Lower lobe of right lung (tissue), 2 donors: ENCODE results near the gene LELP1. TPM values are rescaled to one million over a fixed set of nuclear protein-coding genes. Genes with fewer than 3 reads are reported as not detected.

Experiments used
- ATAC-seq, 2 donors: fragments of 200-7000 bp; cut with Tn5 transposase; one replicate each; pipeline ENCODE4 v1.9.1; 2020 to 2022; ENCODE audit warnings: mild to moderate bottlenecking in 2 of 2, moderate library complexity in 2 of 2
- DNase-seq: peaks from one replicate; pipeline ENCODE4 v3.0.0-alpha.2; 2020
- H3K27ac ChIP-seq: fragments of 200-600 bp; one replicate; pipeline ENCODE4 v1.8.0; 2022
- H3K27me3 ChIP-seq: fragments of 200-600 bp; one replicate; pipeline ENCODE4 v1.8.0; 2022; ENCODE audit warnings: low read depth
- H3K36me3 ChIP-seq: fragments of 200-600 bp; one replicate; pipeline ENCODE4 v1.8.0; 2022; ENCODE audit warnings: mild to moderate bottlenecking
- H3K4me1 ChIP-seq: fragments of 200-600 bp; one replicate; pipeline ENCODE4 v1.8.0; 2022
- H3K4me3 ChIP-seq: fragments of 200-600 bp; one replicate; pipeline ENCODE4 v1.8.0; 2022; ENCODE audit warnings: mild to moderate bottlenecking
- H3K9me3 ChIP-seq: fragments of 200-600 bp; one replicate; pipeline ENCODE4 v1.8.0; 2022
- CTCF ChIP-seq: fragments of 200-600 bp; IDR thresholded peaks from one replicate; pipeline ENCODE4 v1.8.0; 2022; ENCODE audit warnings: antibody characterized with exemption, mild to moderate bottlenecking
- intact Hi-C: fragments of 100-400 bp; cut with DNase I; formaldehyde crosslinking; loops from one replicate; pipeline ENCODE4 v1.11.0; 2022
- total RNA-seq: library from RNA; stranded (reverse); fragmentation: NEBNext Ultra II Directional; extraction: Animal tissue kit (Norgen Biotek cat#: 25700); gene quantifications from one replicate; pipeline ENCODE4 v1.2.1, GENCODE V29; 2021
- donor health status: DM: no; HTN: yes; CAD: no; lungs with severe emphysema.

The LELP1 gene
- total RNA-seq, 1 donor from 2014 or later = not detected

DNA sequence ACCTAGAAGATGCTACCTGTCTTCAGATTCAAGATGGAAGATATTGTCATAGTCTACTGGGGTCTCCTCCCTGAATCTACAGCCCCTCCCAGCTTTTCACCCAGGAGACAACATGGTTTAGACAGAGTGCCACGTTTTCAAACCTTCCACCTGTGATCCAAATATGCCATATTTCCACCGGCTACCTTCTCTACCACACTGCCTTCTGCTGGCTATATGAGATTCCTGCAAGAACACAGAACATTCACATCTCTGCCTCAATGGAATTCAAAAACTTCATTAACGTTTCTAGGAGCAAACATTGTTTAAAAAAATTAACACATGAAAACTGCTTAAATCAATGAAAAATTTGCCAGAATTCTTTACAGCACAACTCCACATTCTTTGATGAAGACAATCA, 12.9 kb upstream of the LELP1 start:
- Histone ChIP-seq H3K9me3 (no peaks in the 10 kb centered on the region), H3K4me1 (no peaks in the 10 kb centered on the region), H3K27ac (no peak overlapping the region), H3K4me3 (no peak overlapping the region), H3K36me3 (no peaks in the 10 kb centered on the region), H3K27me3 (peaks cover 4% of the 10 kb centered on the region)
- TF ChIP-seq CTCF = no peak
- intact Hi-C loops = no loop called here
- no peak for ATAC-seq
- DNase-seq = no peak

GRCh38 chr1:153192697-153193096, 10.5 kb upstream of the LELP1 start:
- ATAC-seq (no peak), DNase-seq (no peak)
- H3K4me3 ChIP-seq = no peak overlapping the region
- intact Hi-C loops = no loop called here
- no peak overlapping the region for H3K27ac ChIP-seq
- peaks cover 4% of the 10 kb centered on the region for H3K27me3 ChIP-seq
- H3K9me3 ChIP-seq = no peaks in the 10 kb centered on the region
- no peak for TF ChIP-seq CTCF
- no peaks in the 10 kb centered on the region for H3K36me3 ChIP-seq
- no peaks in the 10 kb centered on the region for H3K4me1 ChIP-seq

GRCh38 chr1:153194331-153195050, 8.7 kb upstream of the LELP1 start:
- Histone ChIP-seq H3K4me1 (no peaks in the 10 kb centered on the region), H3K27me3 (peaks cover 4% of the 10 kb centered on the region), H3K4me3 (no peak overlapping the region), H3K27ac (no peak overlapping the region), H3K36me3 (no peaks in the 10 kb centered on the region), H3K9me3 (no peaks in the 10 kb centered on the region)
- intact Hi-C loops = no loop called here
- ATAC-seq (no peak), DNase-seq (no peak)
- TF ChIP-seq CTCF = no peak

GRCh38 chr1:153195216-153195615, 8.0 kb upstream of the LELP1 start:
- Histone ChIP-seq H3K4me1 (no peaks in the 10 kb centered on the region), H3K9me3 (no peaks in the 10 kb centered on the region), H3K27ac (no peak overlapping the region), H3K36me3 (no peaks in the 10 kb centered on the region), H3K4me3 (no peak overlapping the region), H3K27me3 (peaks cover 4% of the 10 kb centered on the region)
- intact Hi-C loops = no loop called here
- no peak for TF ChIP-seq CTCF
- ATAC-seq = no peak
- no peak for DNase-seq

DNA sequence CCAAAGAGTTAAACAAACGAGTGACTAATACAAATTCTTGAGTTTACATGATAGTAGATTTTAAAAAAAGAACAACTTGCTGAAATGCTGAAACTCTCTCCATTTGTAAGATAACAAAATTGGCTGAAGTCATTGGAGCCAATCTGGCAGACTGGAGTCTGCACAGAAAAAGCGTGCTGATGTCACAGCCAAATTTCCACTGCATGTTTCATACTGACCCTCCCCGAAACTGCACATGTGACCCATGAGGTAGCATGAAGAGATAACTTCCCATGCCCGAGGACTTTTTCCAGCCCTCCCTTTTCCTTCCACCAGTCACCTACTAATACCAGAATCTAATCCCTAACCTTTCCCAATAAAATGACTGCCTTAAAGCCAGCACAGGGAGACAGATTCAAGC, 1.2 kb upstream of the LELP1 start:
- intact Hi-C loops = no loop called here
- Histone ChIP-seq H3K27ac (no peak overlapping the region), H3K27me3 (no peaks in the 10 kb centered on the region), H3K9me3 (no peaks in the 10 kb centered on the region), H3K36me3 (no peaks in the 10 kb centered on the region), H3K4me3 (no peak overlapping the region), H3K4me1 (no peaks in the 10 kb centered on the region)
- ATAC-seq (no peak), DNase-seq (no peak)
- TF ChIP-seq CTCF = no peak
